ENCODE results near the gene MAST4. TPM values are rescaled to one million over a fixed set of nuclear protein-coding genes. Genes with fewer than 3 reads are reported as not detected.
"Not testable (repeated sequence)": the region's sequence is repeated elsewhere in the genome, so short reads cannot be mapped to it uniquely, and the experiment has no call there.

Gene MAST4
- polyA plus RNA-seq, 2 donors = 18.3 to 22.2 TPM

DNA sequence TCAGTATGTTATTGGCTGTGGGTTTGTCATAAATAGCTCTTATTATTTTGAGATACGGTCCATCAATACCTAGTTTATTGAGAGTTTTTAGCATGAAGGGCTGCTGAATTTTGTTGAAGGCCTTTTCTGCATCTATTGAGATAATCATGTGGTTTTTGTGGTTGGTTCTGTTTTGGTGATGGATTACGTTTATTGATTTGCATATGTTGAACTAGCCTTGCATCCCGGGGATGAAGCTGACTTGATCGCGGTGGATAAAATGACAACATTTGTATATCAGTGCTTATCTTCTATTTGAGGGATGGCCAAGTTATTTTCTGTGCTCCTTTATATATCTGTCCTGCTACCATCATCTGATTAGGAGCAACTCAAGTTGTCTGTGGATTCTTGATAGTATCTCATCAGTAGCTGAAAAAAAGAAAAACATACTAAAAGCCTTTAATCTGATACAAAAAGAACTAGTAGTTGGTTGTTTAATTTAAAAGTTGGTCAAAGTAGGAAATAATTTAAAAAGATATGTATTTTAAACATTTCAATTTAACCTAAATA is 531.2 kb downstream of the MAST4 start:
- not testable (repeated sequence) for H3K4me1 ChIP-seq (ENCODE audit: control insufficient read depth in 2 of 2, insufficient read depth in 2 of 2, low read length in 1 of 2); H3K9me3 ChIP-seq (ENCODE audit: control insufficient read depth in 2 of 2, insufficient read depth in 1 of 2, low read depth in 1 of 2, low read length in 1 of 2); H3K27ac ChIP-seq (ENCODE audit: low read depth in 2 of 2, low read length in 1 of 2); H3K27me3 ChIP-seq (ENCODE audit: control insufficient read depth in 1 of 2, insufficient read depth in 2 of 2, low read length in 2 of 2); H3K36me3 ChIP-seq (ENCODE audit: control insufficient read depth in 2 of 2, insufficient read depth in 2 of 2, low read length in 1 of 2); H3K4me3 ChIP-seq (ENCODE audit: low read depth in 1 of 2, low read length in 2 of 2)
- 91% methylated on average over 5 of the region's 5 CpGs for WGBS, 2 donors

DNA sequence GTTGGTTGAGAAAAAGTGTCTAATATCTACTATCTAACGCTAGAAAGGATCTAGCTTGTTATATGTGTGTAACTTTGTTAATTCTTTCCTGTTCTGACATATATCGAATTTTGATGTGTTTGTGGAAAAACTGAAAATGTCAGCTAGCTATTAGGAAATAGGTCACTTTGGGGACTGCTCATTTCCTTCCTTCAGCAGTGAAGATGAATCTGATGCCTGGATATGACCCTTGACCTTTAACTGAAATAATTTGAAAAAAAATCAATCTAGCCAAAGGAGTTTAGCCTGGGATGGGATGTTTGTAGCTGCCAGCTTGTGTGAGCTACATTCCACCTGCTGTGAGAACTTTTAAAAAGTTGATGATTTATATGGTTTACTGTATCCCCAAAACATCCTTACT is 533.6 kb downstream of the MAST4 start:
- WGBS, 2 donors = 87 to 90% methylated on average over 2 of the region's 2 CpGs
- H3K27ac ChIP-seq (ENCODE audit: low read depth in 2 of 2, low read length in 1 of 2) = no peak overlapping the region
- peaks cover 0 to 3% of the 10 kb centered on the region in 2 donors for H3K36me3 ChIP-seq (ENCODE audit: control insufficient read depth in 2 of 2, insufficient read depth in 2 of 2, low read length in 1 of 2)
- H3K4me1 ChIP-seq (ENCODE audit: control insufficient read depth in 2 of 2, insufficient read depth in 2 of 2, low read length in 1 of 2) = no peaks in the 10 kb centered on the region
- no peaks in the 10 kb centered on the region for H3K9me3 ChIP-seq (ENCODE audit: control insufficient read depth in 2 of 2, insufficient read depth in 1 of 2, low read depth in 1 of 2, low read length in 1 of 2)
- no peaks in the 10 kb centered on the region for H3K27me3 ChIP-seq (ENCODE audit: control insufficient read depth in 1 of 2, insufficient read depth in 2 of 2, low read length in 2 of 2)
- H3K4me3 ChIP-seq (ENCODE audit: low read depth in 1 of 2, low read length in 2 of 2) = no peak overlapping the region

- Histone ChIP-seq H3K36me3 (ENCODE audit: control insufficient read depth in 2 of 2, insufficient read depth in 2 of 2, low read length in 1 of 2) (peaks cover 8 to 11% of the 10 kb centered on the region in 2 donors), H3K4me1 (ENCODE audit: control insufficient read depth in 2 of 2, insufficient read depth in 2 of 2, low read length in 1 of 2) (no peaks in the 10 kb centered on the region)
Observed at GRCh38 chr5:67133217-67133616, 537.0 kb downstream of the MAST4 start.

DNA sequence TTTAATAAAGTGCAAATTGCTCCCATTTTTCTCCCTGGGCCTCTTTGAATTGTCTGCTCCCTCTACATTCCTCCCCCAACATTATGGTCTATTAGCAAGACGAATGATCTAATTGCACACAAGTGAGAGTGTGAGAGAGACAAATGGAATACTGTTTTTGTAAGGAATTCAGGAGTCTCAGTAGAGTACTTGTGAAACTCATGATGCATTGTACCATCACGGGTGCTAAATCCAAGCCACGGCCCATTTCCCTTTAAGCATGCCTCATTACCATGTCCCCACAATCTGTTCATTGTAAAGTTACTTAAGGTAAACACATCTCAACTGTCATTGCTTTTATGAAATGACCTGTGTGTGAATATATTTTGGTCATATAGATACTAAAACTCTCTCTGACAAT is 537.6 kb downstream of the MAST4 start:
- Histone ChIP-seq H3K36me3 (ENCODE audit: control insufficient read depth in 2 of 2, insufficient read depth in 2 of 2, low read length in 1 of 2) (peaks cover 10 to 11% of the 10 kb centered on the region in 2 donors), H3K27me3 (ENCODE audit: control insufficient read depth in 1 of 2, insufficient read depth in 2 of 2, low read length in 2 of 2) (no peaks in the 10 kb centered on the region)

More at GRCh38 chr5:67133217-67133616, 537.0 kb downstream of the MAST4 start:
- Histone ChIP-seq H3K4me3 (ENCODE audit: low read depth in 1 of 2, low read length in 2 of 2) (no peak overlapping the region), H3K27me3 (ENCODE audit: control insufficient read depth in 1 of 2, insufficient read depth in 2 of 2, low read length in 2 of 2) (no peaks in the 10 kb centered on the region), H3K9me3 (ENCODE audit: control insufficient read depth in 2 of 2, insufficient read depth in 1 of 2, low read depth in 1 of 2, low read length in 1 of 2) (no peaks in the 10 kb centered on the region), H3K27ac (ENCODE audit: low read depth in 2 of 2, low read length in 1 of 2) (no peak overlapping the region)
- 45 to 49% methylated on average over 2 of the region's 2 CpGs for WGBS, 2 donors

DNA sequence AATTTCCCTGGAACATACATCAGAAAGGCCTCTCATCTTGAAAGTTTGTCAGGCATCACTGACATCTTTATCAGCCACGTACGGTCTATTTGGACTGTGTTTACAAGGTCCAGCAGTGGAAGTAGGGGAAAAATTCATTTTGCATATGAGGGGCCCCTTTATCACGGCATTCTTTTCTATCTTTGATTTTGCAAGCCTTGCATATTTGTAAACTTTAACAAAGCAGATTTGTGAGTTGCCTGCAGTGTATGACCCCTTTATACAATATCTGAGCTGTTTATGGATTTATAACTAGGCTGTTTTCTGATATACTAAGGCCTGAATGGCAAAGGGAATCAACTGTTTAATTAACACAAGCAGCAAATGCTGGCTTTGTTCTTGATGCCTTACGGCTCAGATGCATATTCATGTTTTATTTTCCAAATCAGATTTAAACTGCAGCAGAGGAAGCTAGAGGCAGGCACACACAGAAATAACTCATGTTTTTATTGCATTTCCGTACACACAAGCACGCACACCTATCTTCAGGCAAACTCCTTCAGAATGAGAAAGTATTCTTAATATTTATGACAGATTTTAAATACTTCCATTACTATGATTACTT is 539.3 kb downstream of the MAST4 start:
- Histone ChIP-seq H3K9me3 (ENCODE audit: control insufficient read depth in 2 of 2, insufficient read depth in 1 of 2, low read depth in 1 of 2, low read length in 1 of 2) (no peaks in the 10 kb centered on the region), H3K27me3 (ENCODE audit: control insufficient read depth in 1 of 2, insufficient read depth in 2 of 2, low read length in 2 of 2) (no peaks in the 10 kb centered on the region), H3K4me1 (ENCODE audit: control insufficient read depth in 2 of 2, insufficient read depth in 2 of 2, low read length in 1 of 2) (no peaks in the 10 kb centered on the region), H3K4me3 (ENCODE audit: low read depth in 1 of 2, low read length in 2 of 2) (no peak overlapping the region), H3K36me3 (ENCODE audit: control insufficient read depth in 2 of 2, insufficient read depth in 2 of 2, low read length in 1 of 2) (peaks cover 10 to 16% of the 10 kb centered on the region in 2 donors), H3K27ac (ENCODE audit: low read depth in 2 of 2, low read length in 1 of 2) (no peak overlapping the region)
- WGBS, 2 donors = 91 to 92% methylated on average over 6 of the region's 6 CpGs

More for the DNA sequence above, 537.6 kb downstream of the MAST4 start:
- Histone ChIP-seq H3K4me1 (ENCODE audit: control insufficient read depth in 2 of 2, insufficient read depth in 2 of 2, low read length in 1 of 2) (no peaks in the 10 kb centered on the region), H3K9me3 (ENCODE audit: control insufficient read depth in 2 of 2, insufficient read depth in 1 of 2, low read depth in 1 of 2, low read length in 1 of 2) (no peaks in the 10 kb centered on the region), H3K4me3 (ENCODE audit: low read depth in 1 of 2, low read length in 2 of 2) (no peak overlapping the region), H3K27ac (ENCODE audit: low read depth in 2 of 2, low read length in 1 of 2) (no peak overlapping the region)
- 85 to 88% methylated on average over 3 of the region's 3 CpGs for WGBS, 2 donors

GRCh38 chr5:67139030-67139429 is 542.8 kb downstream of the MAST4 start:
- H3K27ac ChIP-seq (ENCODE audit: low read depth in 2 of 2, low read length in 1 of 2) = no peak overlapping the region
- 90% methylated on average over 5 of the region's 5 CpGs for WGBS, 2 donors
- H3K36me3 ChIP-seq (ENCODE audit: control insufficient read depth in 2 of 2, insufficient read depth in 2 of 2, low read length in 1 of 2) = peaks cover 18 to 25% of the 10 kb centered on the region in 2 donors
- no peaks in the 10 kb centered on the region for H3K27me3 ChIP-seq (ENCODE audit: control insufficient read depth in 1 of 2, insufficient read depth in 2 of 2, low read length in 2 of 2)
- no peaks in the 10 kb centered on the region for H3K9me3 ChIP-seq (ENCODE audit: control insufficient read depth in 2 of 2, insufficient read depth in 1 of 2, low read depth in 1 of 2, low read length in 1 of 2)
- no peak overlapping the region for H3K4me3 ChIP-seq (ENCODE audit: low read depth in 1 of 2, low read length in 2 of 2)
- H3K4me1 ChIP-seq (ENCODE audit: control insufficient read depth in 2 of 2, insufficient read depth in 2 of 2, low read length in 1 of 2) = no peaks in the 10 kb centered on the region

GRCh38 chr5:67140413-67140812 is 544.2 kb downstream of the MAST4 start:
- no peaks in the 10 kb centered on the region for H3K27me3 ChIP-seq (ENCODE audit: control insufficient read depth in 1 of 2, insufficient read depth in 2 of 2, low read length in 2 of 2)
- 95% methylated on average over 4 of the region's 4 CpGs for WGBS, 2 donors
- no peaks in the 10 kb centered on the region for H3K4me1 ChIP-seq (ENCODE audit: control insufficient read depth in 2 of 2, insufficient read depth in 2 of 2, low read length in 1 of 2)
- H3K27ac ChIP-seq (ENCODE audit: low read depth in 2 of 2, low read length in 1 of 2) = no peak overlapping the region
- H3K36me3 ChIP-seq (ENCODE audit: control insufficient read depth in 2 of 2, insufficient read depth in 2 of 2, low read length in 1 of 2) = peaks cover 26 to 29% of the 10 kb centered on the region in 2 donors
- no peak overlapping the region for H3K4me3 ChIP-seq (ENCODE audit: low read depth in 1 of 2, low read length in 2 of 2)
- H3K9me3 ChIP-seq (ENCODE audit: control insufficient read depth in 2 of 2, insufficient read depth in 1 of 2, low read depth in 1 of 2, low read length in 1 of 2) = no peaks in the 10 kb centered on the region

- Histone ChIP-seq H3K36me3 (ENCODE audit: control insufficient read depth in 2 of 2, insufficient read depth in 2 of 2, low read length in 1 of 2) (peaks cover 27 to 28% of the 10 kb centered on the region in 2 donors), H3K9me3 (ENCODE audit: control insufficient read depth in 2 of 2, insufficient read depth in 1 of 2, low read depth in 1 of 2, low read length in 1 of 2) (no peaks in the 10 kb centered on the region), H3K4me3 (ENCODE audit: low read depth in 1 of 2, low read length in 2 of 2) (no peak overlapping the region), H3K27ac (ENCODE audit: low read depth in 2 of 2, low read length in 1 of 2) (no peak overlapping the region), H3K27me3 (ENCODE audit: control insufficient read depth in 1 of 2, insufficient read depth in 2 of 2, low read length in 2 of 2) (no peaks in the 10 kb centered on the region), H3K4me1 (ENCODE audit: control insufficient read depth in 2 of 2, insufficient read depth in 2 of 2, low read length in 1 of 2) (no peaks in the 10 kb centered on the region)
Observed at GRCh38 chr5:67141644-67142043, 545.5 kb downstream of the MAST4 start.

GRCh38 chr5:67142816-67143215 is 546.6 kb downstream of the MAST4 start:
- Histone ChIP-seq H3K27me3 (ENCODE audit: control insufficient read depth in 1 of 2, insufficient read depth in 2 of 2, low read length in 2 of 2) (no peaks in the 10 kb centered on the region), H3K27ac (ENCODE audit: low read depth in 2 of 2, low read length in 1 of 2) (no peak overlapping the region), H3K36me3 (ENCODE audit: control insufficient read depth in 2 of 2, insufficient read depth in 2 of 2, low read length in 1 of 2) (peaks cover 23 to 28% of the 10 kb centered on the region in 2 donors), H3K4me3 (ENCODE audit: low read depth in 1 of 2, low read length in 2 of 2) (no peak overlapping the region), H3K4me1 (ENCODE audit: control insufficient read depth in 2 of 2, insufficient read depth in 2 of 2, low read length in 1 of 2) (no peaks in the 10 kb centered on the region), H3K9me3 (ENCODE audit: control insufficient read depth in 2 of 2, insufficient read depth in 1 of 2, low read depth in 1 of 2, low read length in 1 of 2) (no peaks in the 10 kb centered on the region)
- 87% methylated on average over 8 of the region's 8 CpGs for WGBS, 2 donors

GRCh38 chr5:67143549-67143948 is 547.4 kb downstream of the MAST4 start:
- Histone ChIP-seq H3K27ac (ENCODE audit: low read depth in 2 of 2, low read length in 1 of 2) (no peak overlapping the region), H3K4me3 (ENCODE audit: low read depth in 1 of 2, low read length in 2 of 2) (no peak overlapping the region), H3K4me1 (ENCODE audit: control insufficient read depth in 2 of 2, insufficient read depth in 2 of 2, low read length in 1 of 2) (no peaks in the 10 kb centered on the region), H3K27me3 (ENCODE audit: control insufficient read depth in 1 of 2, insufficient read depth in 2 of 2, low read length in 2 of 2) (no peaks in the 10 kb centered on the region), H3K36me3 (ENCODE audit: control insufficient read depth in 2 of 2, insufficient read depth in 2 of 2, low read length in 1 of 2) (peaks cover 22% of the 10 kb centered on the region in 2 donors), H3K9me3 (ENCODE audit: control insufficient read depth in 2 of 2, insufficient read depth in 1 of 2, low read depth in 1 of 2, low read length in 1 of 2) (no peaks in the 10 kb centered on the region)
- WGBS, 2 donors = 88 to 91% methylated on average over 2 of the region's 2 CpGs

All from esophagus (tissue), 2 donors.